GM23248 (cell line): ENCODE data around the gene R3HCC1L. TPM values are rescaled to one million over a fixed set of nuclear protein-coding genes. Genes with fewer than 3 reads are reported as not detected.
A peak's percentile ranks its signal among the peaks of the same experiment; 100 is the strongest.

Experiments used
- DNase-seq: peaks from one replicate; pipeline ENCODE4 v3.0.0-alpha.2; 2015
- H2AFZ ChIP-seq: fragments of 200-600 bp; sonication (generic); 2 replicates; pipeline ENCODE4 v1.6.1; 2016; ENCODE audit warnings: antibody characterized with exemption
- H3F3A ChIP-seq: fragments of 200-600 bp; sonication (generic); 2 replicates; pipeline ENCODE4 v1.6.1; 2016; ENCODE audit warnings: mild to moderate bottlenecking, antibody characterized with exemption, mixed run types; ENCODE audit not compliant: insufficient read depth
- H3K27ac ChIP-seq: fragments of 200-600 bp; sonication (generic); 2 replicates; pipeline ENCODE4 v1.5.1; 2016; ENCODE audit warnings: mild to moderate bottlenecking
- H3K27me3 ChIP-seq: fragments of 200-600 bp; sonication (generic); replicated peaks from 2 replicates; pipeline ENCODE4 v1.6.1; 2016; ENCODE audit warnings: mild to moderate bottlenecking; ENCODE audit not compliant: insufficient read depth
- H3K36me3 ChIP-seq: fragments of 200-600 bp; sonication (generic); 2 replicates; pipeline ENCODE4 v1.6.1; 2016; ENCODE audit warnings: low read depth, mild to moderate bottlenecking
- H3K4me1 ChIP-seq: fragments of 200-600 bp; sonication (generic); 2 replicates; pipeline ENCODE4 v1.6.1; 2016; ENCODE audit warnings: mild to moderate bottlenecking; ENCODE audit not compliant: insufficient read depth
- H3K4me2 ChIP-seq: fragments of 200-600 bp; sonication (generic); one replicate; pipeline ENCODE4 v1.6.1; 2016; ENCODE audit warnings: mild to moderate bottlenecking; ENCODE audit not compliant: unreplicated experiment
- H3K4me3 ChIP-seq: fragments of 200-600 bp; sonication (generic); 2 replicates; pipeline ENCODE4 v1.5.1; 2016; ENCODE audit warnings: mild to moderate bottlenecking
- H3K79me2 ChIP-seq: fragments of 200-600 bp; sonication (generic); 2 replicates; pipeline ENCODE4 v1.6.1; 2016; ENCODE audit warnings: mild to moderate bottlenecking; ENCODE audit not compliant: insufficient read depth
- H3K9ac ChIP-seq: fragments of 200-600 bp; sonication (generic); 2 replicates; pipeline ENCODE4 v1.6.1; 2016; ENCODE audit warnings: mild to moderate bottlenecking
- H3K9me2 ChIP-seq: fragments of 200-600 bp; sonication (generic); 2 replicates; pipeline ENCODE4 v1.6.1; 2016; ENCODE audit warnings: mixed run types, mild to moderate bottlenecking, moderate library complexity; ENCODE audit not compliant: insufficient read depth
- H3K9me3 ChIP-seq: fragments of 200-600 bp; sonication (generic); one replicate; pipeline ENCODE4 v1.6.1; 2017; ENCODE audit warnings: low read depth
- H4K20me1 ChIP-seq: fragments of 200-600 bp; sonication (generic); 2 replicates; pipeline ENCODE4 v1.6.0; 2016; ENCODE audit not compliant: insufficient read depth
- EZH2 ChIP-seq: fragments of 200-600 bp; sonication (generic); IDR thresholded peaks from 2 replicates; pipeline ENCODE4 v1.6.1; 2018; ENCODE audit warnings: antibody characterized with exemption, mild to moderate bottlenecking; ENCODE audit not compliant: insufficient read depth, poor library complexity, severe bottlenecking
- EZH2phosphoT487 ChIP-seq: fragments of 200-600 bp; sonication (generic); IDR thresholded peaks from 2 replicates; pipeline ENCODE4 v1.6.1; 2018; ENCODE audit warnings: antibody characterized with exemption, moderate library complexity, mild to moderate bottlenecking, low read depth; ENCODE audit not compliant: insufficient read depth
- WGBS, 2 experiments: methylation state at CpG; one replicate each; pipeline ENCODE4 v1.1.6; 2015 to 2017; ENCODE audit warnings: low lambda C conversion rate in 2 of 2, low coverage in 1 of 2; ENCODE audit errors: missing lambda C conversion rate in 2 of 2; 5-methylcytosine and 5-hydroxymethylcytosine counted together
- in situ Hi-C: fragments of 300-500 bp; cut with MboI; formaldehyde crosslinking; loops from 2 replicates; pipeline ENCODE4 v1.15.0; 2020
- polyA plus RNA-seq: library from polyadenylated mRNA; unstranded; fragments of >200 nt; fragmentation: Nextera tagmentation; extraction: Ambion mirVana; gene quantifications from 2 replicates; pipeline ENCODE4 v1.2.1, GENCODE V29; 2016
- total RNA-seq: library from RNA; depleted of rRNA; stranded (reverse); fragments of >200 nt; shearing (Covaris generic); gene quantifications from 2 replicates; pipeline ENCODE4 v1.2.3, GENCODE V29; 2014

Gene R3HCC1L
- total and polyA plus RNA-seq, 2 experiments from 2014 or later = 8.2 to 10.2 TPM

- Histone ChIP-seq H3K9me3 (no peaks in the 10 kb centered on the region), H3K4me2 (no peak overlapping the region), H3K36me3 (peaks cover 9% of the 10 kb centered on the region; the same call in 1 of the 2 replicates), H3K9me2 (no peaks in the 10 kb centered on the region), H3K4me3 (no peak overlapping the region), H3K79me2 (peaks cover 45% of the 10 kb centered on the region), H4K20me1 (no peaks in the 10 kb centered on the region), H3K27me3 (no peaks in the 10 kb centered on the region), H3K4me1 (peaks cover 13% of the 10 kb centered on the region), H2AFZ (no peak overlapping the region), H3K9ac (no peak overlapping the region), H3F3A (peaks cover 30% of the 10 kb centered on the region), H3K27ac (no peak overlapping the region)
- TF ChIP-seq EZH2 (no peak), EZH2phosphoT487 (no peak)
- DNase-seq = no peak
- in situ Hi-C loops = no loop called here
- 85 to 86% methylated on average over 3 of the region's 3 CpGs for WGBS, 2 experiments
Observed at GRCh38 chr10:98168766-98169165, 34.3 kb downstream of the R3HCC1L start.

- no peaks in the 10 kb centered on the region for H3K27me3 ChIP-seq
- no peak overlapping the region for H3K9ac ChIP-seq
- peaks cover 30% of the 10 kb centered on the region for H3F3A ChIP-seq
- no peak for DNase-seq
- no peak overlapping the region for H2AFZ ChIP-seq
- no peak overlapping the region for H3K4me2 ChIP-seq
- H4K20me1 ChIP-seq = no peaks in the 10 kb centered on the region
- peaks cover 9% of the 10 kb centered on the region; the same call in 1 of the 2 replicates for H3K36me3 ChIP-seq
- H3K79me2 ChIP-seq = peaks cover 51% of the 10 kb centered on the region
- in situ Hi-C loops = no loop called here
- no peak overlapping the region for H3K27ac ChIP-seq
- H3K4me3 ChIP-seq = no peak overlapping the region
- no peaks in the 10 kb centered on the region for H3K9me3 ChIP-seq
- peaks cover 13% of the 10 kb centered on the region for H3K4me1 ChIP-seq
- 96 to 100% methylated on average over 2 of the region's 2 CpGs for WGBS, 2 experiments
- H3K9me2 ChIP-seq = no peaks in the 10 kb centered on the region
- TF ChIP-seq EZH2 = no peak
- no peak for TF ChIP-seq EZH2phosphoT487
Observed at GRCh38 chr10:98169379-98169778, 34.9 kb downstream of the R3HCC1L start.

GRCh38 chr10:98170249-98171117 is 36.0 kb downstream of the R3HCC1L start:
- in situ Hi-C loops = no loop called here
- Histone ChIP-seq H4K20me1 (no peaks in the 10 kb centered on the region), H3K4me2 (no peak overlapping the region), H3K9ac (no peak overlapping the region), H3K9me3 (no peaks in the 10 kb centered on the region), H3K79me2 (peaks cover 62% of the 10 kb centered on the region), H3K4me1 (peaks cover 13% of the 10 kb centered on the region), H3K9me2 (no peaks in the 10 kb centered on the region), H3K27me3 (no peaks in the 10 kb centered on the region), H2AFZ (no peak overlapping the region), H3F3A (peaks cover 30% of the 10 kb centered on the region), H3K36me3 (peaks cover 9% of the 10 kb centered on the region; the same call in 1 of the 2 replicates), H3K27ac (no peak overlapping the region), H3K4me3 (no peak overlapping the region)
- WGBS, 2 experiments = 44 to 46% methylated on average over 3 of the region's 3 CpGs
- peak; percentile 56 for DNase-seq
- TF ChIP-seq EZH2phosphoT487 (no peak), EZH2 (no peak)

- Histone ChIP-seq H3K4me3 (peak overlapping the region; percentile 23; the same call in 1 of the 2 replicates), H3K36me3 (peaks cover 7% of the 10 kb centered on the region; the same call in 1 of the 2 replicates), H4K20me1 (0 out of 2 replicates have a peak, but pooled peaks cover 4% of the 10 kb centered on the region), H2AFZ (no peak overlapping the region), H3K27ac (peak overlapping the region; percentile 5; the same call in 1 of the 2 replicates), H3F3A (peaks cover 30% of the 10 kb centered on the region), H3K9ac (no peak overlapping the region), H3K9me3 (no peaks in the 10 kb centered on the region), H3K79me2 (peaks cover 74% of the 10 kb centered on the region), H3K4me1 (peaks cover 13% of the 10 kb centered on the region), H3K9me2 (no peaks in the 10 kb centered on the region), H3K27me3 (no peaks in the 10 kb centered on the region), H3K4me2 (peak overlapping the region; percentile 47)
- peak; percentile 65 for DNase-seq
- no peak for TF ChIP-seq EZH2phosphoT487
- TF ChIP-seq EZH2 = no peak
- in situ Hi-C loops = no loop called here
- WGBS, 2 experiments = 25 to 26% methylated on average over 4 of the region's 4 CpGs
Observed at GRCh38 chr10:98172073-98172472, 37.6 kb downstream of the R3HCC1L start.
